Cerebellar cortex (tissue), 1 donor: ENCODE measurements around the gene SPATA13.

Experiments used
- DNase-seq: peaks from one replicate; pipeline ENCODE4 v3.0.0-alpha.2; 2015; ENCODE audit warnings: low spot score

SPATA13 gene

GRCh38 chr13:24223341-24224231 lies 63.1 kb downstream of the SPATA13 start:
- no peak for DNase-seq

GRCh38 chr13:24224232-24224680 lies 63.7 kb downstream of the SPATA13 start:
- DNase-seq, result no peak

DNA sequence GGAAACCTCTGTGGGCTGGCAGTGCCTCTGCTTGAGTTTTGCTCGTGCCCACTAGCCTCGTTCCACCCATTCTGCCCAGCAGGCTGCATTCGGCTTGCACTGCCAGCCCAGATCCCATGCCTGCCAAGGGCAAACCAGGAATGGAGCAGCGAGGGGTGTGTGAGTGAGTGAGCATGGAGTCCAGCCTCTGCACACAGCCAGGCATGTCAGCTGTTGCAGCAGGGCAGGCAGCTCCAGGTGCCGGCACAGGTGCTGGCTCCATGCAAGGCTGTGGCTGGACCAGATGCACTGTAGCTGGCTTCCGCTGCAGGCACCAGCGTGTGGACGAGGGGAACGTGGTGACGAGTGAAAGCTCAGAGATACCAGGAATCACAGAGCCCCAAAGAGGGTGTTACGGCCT lies 64.5 kb downstream of the SPATA13 start:
- no peak for DNase-seq

- DNase-seq, result no peak
Measured at GRCh38 chr13:24225930-24226329, 65.4 kb downstream of the SPATA13 start.

DNA sequence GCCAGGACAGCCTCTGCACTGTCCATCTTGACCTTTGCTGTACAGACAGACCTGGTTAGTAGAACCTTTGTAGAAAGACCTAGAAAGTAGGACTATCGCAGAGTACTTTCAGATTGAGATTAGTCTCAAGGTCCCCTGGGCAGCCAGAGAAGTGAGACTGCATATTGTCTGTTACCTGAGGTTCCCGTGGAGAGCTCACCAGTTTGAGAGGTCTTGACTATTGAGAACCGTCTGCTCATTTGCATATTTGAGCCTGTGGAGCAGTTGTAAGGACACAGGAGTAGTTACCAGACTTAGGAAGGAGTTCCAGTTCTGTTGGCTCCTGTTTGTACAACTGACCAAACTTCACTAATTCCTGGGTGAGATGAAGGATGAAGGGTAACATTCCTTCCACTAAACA lies 66.2 kb downstream of the SPATA13 start:
- DNase-seq, result no peak

GRCh38 chr13:24228852-24229458 lies 68.4 kb downstream of the SPATA13 start:
- peak; percentile 73 for DNase-seq

DNA sequence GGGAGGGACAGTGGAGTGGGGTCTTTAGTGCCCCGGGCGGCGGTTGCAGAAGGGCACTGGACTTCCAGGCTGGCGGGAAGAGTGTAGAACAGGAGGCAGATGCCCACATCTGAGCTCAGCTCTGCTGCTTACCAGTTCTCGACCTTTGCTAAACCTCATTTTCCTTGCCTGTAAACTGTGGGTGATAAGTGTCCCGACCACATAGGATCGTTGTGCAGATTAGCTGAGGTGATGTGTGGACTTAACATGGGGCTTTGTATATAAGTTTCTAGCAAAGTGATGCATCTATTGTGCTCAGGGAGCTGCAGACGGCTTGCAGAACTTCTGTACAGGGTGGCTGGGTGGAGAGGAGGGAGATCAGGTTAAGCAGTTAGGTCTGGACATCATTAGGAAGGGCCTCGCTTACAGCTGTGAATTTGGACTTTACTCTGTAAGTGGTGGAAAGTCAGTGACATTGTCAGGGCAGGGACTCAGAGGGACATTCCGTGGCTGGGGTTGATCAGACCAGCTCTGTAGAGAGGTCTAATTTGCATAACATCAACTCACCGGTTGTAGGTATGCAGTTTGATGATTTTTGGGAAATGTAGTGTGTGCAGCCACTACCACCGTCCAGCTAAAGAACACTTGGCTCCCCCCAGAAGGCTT lies 70.0 kb downstream of the SPATA13 start:
- no peak for DNase-seq

DNA sequence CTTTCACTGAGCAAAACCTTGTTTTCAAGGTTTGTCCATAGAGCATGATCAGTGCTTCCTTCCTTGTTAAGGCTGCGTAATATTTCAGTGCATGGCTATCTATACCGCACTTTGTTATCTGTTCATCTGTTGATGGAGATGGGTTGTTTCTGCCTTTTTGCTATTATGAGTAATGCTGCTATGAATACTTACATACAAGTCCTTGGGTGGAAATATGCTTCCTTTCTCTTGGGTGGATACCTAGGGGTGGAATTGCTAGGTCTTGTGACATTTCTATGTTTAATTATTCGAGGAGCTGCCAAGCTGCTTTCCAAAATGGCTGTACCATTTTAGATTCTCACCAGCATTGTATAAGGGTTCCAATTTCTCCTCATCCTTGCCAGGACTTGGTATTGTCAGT lies 70.9 kb downstream of the SPATA13 start:
- no peak for DNase-seq

GRCh38 chr13:24232037-24232436 lies 71.5 kb downstream of the SPATA13 start:
- DNase-seq, result no peak

DNA sequence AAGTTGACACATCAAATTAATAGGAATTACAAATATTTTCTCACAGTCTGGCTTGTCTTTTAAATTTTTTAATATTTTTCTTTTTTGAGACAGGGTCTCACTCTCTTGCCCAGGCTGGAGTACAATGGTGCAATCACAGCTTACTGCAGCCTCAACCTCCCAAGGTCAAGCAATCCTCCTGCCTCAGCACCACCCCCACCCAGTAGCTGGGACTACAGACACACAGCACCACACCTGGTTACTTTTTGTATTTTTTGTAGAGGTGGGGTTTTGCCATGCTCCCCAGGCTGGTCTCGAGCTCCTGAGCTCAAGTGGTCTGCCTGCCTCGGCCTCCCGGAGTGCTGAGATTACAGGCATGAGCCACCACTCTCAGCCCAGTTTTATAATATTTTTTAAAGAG lies 72.0 kb downstream of the SPATA13 start:
- no peak for DNase-seq

- DNase-seq, result no peak
Measured at GRCh38 chr13:24233351-24233901, 72.9 kb downstream of the SPATA13 start.

- no peak for DNase-seq
Measured at GRCh38 chr13:24234200-24234915, 73.8 kb downstream of the SPATA13 start.

DNA sequence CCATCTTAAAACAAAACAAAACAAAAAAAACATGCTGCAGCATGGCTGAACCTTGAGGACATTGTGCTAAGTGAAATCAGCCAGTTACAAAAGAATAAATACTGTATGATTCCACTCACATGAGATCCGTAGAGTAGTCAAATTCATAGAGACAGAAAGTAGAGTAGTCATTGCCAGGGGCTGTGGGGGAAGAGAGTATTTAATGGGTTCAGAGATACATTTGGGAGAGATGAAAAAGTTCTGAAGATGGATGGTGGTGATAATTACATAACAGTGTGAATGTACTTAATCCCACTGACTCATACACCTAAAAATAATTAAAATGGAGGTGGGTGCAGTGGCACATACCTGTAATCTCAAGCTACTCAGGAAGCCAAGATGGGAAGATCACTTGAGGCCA lies 76.8 kb downstream of the SPATA13 start:
- no peak for DNase-seq

- no peak for DNase-seq
Measured at GRCh38 chr13:24241336-24241735, 80.8 kb downstream of the SPATA13 start.

DNA sequence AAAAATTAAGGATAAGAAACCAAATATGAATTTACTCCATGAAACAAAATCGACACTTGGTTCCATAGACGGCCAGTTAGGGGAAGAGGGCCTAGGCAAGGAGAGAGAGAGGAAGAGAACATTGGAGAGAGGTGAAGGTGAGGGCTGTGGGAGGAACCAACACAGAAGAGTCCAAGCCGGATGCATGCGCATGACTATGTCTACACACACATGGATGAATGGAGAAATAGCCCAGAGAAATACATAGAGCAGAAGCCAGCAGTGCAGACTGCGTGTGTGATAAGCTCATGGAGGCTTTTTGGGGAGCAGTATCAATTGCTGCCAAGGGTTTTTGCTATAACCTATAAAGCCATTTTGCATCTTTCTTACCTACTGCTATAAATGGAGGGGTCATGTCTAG lies 81.6 kb downstream of the SPATA13 start:
- DNase-seq, result no peak

GRCh38 chr13:24243302-24243701 lies 82.8 kb downstream of the SPATA13 start:
- DNase-seq, result no peak

DNA sequence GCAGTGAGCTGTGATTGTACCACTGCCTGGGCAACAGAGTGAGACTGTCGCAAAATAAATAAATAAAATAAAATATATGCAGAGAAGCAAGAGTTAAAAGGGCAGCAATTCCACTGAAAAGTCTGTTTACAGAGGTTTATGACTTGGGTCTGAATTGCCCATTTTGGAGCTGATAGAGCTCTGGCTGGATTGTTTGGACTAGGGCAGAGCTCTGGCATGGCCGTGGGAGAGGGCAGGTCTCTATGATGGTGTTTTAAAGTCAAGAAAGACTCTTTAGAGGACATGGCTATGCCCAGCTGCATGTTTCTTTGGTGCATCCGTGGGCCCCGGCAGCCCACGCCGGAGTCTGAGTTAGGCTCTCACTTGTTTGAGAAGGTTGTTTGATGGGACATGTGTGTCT lies 84.3 kb downstream of the SPATA13 start:
- DNase-seq, result no peak

DNA sequence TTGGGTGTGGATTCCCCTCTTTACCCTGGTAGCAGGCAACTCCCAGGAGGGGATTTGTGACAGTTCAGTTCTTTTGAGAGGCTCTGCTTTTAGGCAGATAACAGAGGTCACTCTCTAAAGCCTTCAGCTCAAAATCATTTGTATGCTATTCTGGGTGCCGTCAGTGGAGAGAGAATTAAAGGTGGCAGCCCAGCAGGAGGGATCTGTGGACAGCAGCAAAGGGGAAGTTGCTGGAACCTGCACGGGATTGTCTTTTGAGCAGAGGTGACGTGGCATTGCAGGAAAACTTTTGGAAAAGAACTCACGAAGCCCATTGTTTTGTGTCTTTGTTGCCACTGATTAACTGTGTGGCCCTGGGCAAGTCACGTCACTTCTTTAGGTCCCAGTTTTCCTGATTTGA lies 86.5 kb downstream of the SPATA13 start:
- no peak for DNase-seq

GRCh38 chr13:24249624-24250023 lies 89.1 kb downstream of the SPATA13 start:
- DNase-seq, result no peak

DNA sequence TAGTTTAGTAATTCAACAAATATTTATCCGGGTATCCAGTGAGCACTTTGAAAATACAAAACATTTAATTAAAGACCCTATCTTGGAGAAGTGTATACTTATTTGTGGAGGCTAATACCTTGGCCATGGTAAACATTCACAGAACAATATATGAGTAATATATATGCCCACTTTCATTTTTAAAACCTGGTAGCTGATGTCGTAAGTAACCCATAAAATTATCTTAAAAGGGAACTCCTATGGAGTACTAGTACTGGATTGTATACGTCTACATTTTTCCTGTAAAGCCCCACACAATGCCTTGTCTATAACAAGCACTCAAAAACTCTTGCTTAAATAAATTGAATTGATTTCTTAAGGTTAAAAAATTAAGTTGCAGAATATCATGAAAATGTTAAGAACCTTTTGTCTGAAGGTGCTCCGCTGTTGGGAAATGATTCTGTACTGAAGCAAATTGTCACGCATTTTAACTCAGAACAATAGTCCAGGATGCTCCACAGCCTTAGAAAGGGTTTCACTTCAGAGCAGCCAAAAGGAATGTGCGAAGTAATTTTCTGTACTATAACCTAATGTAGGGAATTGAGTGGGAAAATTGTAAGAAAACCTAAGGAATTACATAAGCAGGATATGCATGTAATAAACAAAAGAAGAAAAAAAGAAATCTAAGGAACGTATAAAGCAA lies 90.0 kb downstream of the SPATA13 start:
- DNase-seq, result no peak

GRCh38 chr13:24251525-24251924 lies 91.0 kb downstream of the SPATA13 start:
- DNase-seq, result no peak
